GM12865 (cell line): Measurements from ENCODE around the gene KLHL33.

ENCODE experiments used
- DNase-seq: peaks from one replicate; pipeline ENCODE4 v3.0.0; 2010; ENCODE audit warnings: low read depth
- H3K4me3 ChIP-seq: 2 replicates; pipeline ENCODE4 v1.5.1; 2011; ENCODE audit warnings: mild to moderate bottlenecking, low read depth, low read length, control low read depth
- TF ChIP-seq, protein P1 (sequence below): IDR thresholded peaks from 2 replicates; pipeline ENCODE4 v1.5.1; 2011; ENCODE audit warnings: low read length, control low read depth, low read depth, inconsistent platforms; ENCODE audit not compliant: insufficient read depth; ENCODE audit errors: missing control alignments

KLHL33 gene

DNA sequence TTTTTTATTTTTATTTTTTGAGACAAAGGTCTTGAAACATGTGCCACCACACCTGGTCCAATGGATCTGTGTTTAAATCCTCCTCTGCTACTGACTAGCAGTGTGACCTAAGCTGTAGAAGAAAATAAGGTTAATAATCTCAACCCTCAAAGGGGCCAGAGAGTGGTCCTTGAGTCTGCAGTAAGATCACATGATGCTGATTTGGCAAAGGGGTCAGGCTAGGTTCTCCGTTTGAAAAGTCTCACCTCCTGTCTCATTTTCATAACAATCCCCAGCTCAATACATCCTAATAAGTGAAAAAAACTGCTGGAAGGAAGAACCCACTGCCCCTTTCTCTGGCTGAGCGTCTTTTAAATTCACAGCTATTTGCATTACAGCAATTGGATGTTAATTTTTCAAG, 14.7 kb downstream of the KLHL33 start:
- no peak overlapping the region for H3K4me3 ChIP-seq
- TF ChIP-seq, protein P1, sequence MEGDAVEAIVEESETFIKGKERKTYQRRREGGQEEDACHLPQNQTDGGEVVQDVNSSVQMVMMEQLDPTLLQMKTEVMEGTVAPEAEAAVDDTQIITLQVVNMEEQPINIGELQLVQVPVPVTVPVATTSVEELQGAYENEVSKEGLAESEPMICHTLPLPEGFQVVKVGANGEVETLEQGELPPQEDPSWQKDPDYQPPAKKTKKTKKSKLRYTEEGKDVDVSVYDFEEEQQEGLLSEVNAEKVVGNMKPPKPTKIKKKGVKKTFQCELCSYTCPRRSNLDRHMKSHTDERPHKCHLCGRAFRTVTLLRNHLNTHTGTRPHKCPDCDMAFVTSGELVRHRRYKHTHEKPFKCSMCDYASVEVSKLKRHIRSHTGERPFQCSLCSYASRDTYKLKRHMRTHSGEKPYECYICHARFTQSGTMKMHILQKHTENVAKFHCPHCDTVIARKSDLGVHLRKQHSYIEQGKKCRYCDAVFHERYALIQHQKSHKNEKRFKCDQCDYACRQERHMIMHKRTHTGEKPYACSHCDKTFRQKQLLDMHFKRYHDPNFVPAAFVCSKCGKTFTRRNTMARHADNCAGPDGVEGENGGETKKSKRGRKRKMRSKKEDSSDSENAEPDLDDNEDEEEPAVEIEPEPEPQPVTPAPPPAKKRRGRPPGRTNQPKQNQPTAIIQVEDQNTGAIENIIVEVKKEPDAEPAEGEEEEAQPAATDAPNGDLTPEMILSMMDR: no peak
- no peak for DNase-seq

- no peak for DNase-seq
- TF ChIP-seq, protein P1: no peak
- H3K4me3 ChIP-seq: no peak overlapping the region
Measured at GRCh38 chr14:20419419-20419818, 16.5 kb downstream of the KLHL33 start.

DNA sequence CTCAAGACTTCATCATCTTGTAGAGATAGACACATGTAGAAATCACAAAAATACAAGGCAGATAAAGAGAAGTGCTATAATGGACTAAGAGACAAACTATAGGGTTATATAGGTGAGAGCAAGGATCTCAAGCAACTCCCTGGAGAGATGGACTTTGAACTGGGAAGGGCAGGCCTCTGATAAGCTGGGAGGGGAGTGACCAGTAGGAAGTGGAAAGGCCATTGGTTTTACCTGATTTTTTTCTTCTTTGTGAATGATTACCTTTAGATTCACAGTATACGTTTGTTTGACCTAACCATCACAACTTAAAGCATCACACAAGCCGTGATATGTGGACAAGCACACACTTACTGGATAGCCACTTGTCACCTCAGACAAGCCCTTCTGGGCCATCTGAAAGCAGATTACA, 17.5 kb downstream of the KLHL33 start:
- DNase-seq: no peak
- TF ChIP-seq, protein P1: no peak
- no peak overlapping the region for H3K4me3 ChIP-seq

GRCh38 chr14:20417250-20418186, 18.4 kb downstream of the KLHL33 start:
- no peak for DNase-seq
- TF ChIP-seq, protein P1: no peak
- H3K4me3 ChIP-seq: no peak overlapping the region

DNA sequence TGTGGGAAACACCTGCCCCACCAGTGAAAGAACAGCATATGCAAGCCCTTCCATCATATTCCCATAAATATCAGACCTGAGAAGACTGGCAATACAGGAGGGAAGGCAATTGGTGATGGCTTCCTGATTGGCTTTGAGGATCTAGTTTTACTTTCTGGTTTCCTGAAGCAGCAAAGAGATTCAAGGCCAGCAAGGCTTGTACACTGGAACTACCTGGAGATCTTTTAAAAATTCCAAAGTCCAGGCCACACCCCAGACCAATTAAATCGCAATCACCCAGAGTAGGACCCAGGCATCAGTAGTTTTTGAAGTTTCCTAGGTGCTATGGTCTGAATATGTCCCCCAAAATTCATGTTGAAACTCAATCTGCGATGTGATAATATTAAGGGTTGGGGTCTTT, 19.7 kb downstream of the KLHL33 start:
- H3K4me3 ChIP-seq: no peak overlapping the region
- TF ChIP-seq, protein P1: no peak
- DNase-seq: no peak

GRCh38 chr14:20415782-20416206, 20.2 kb downstream of the KLHL33 start:
- TF ChIP-seq, protein P1: peak; percentile 66
- peak; percentile 79 for DNase-seq
- no peak overlapping the region for H3K4me3 ChIP-seq
